UCSD-AML1 (cell line): ENCODE results near the gene HYCC2.
"Not testable (repeated sequence)": the region's sequence is repeated elsewhere in the genome, so short reads cannot be mapped to it uniquely, and the experiment has no call there.

Experiments
- DNase-seq: peaks from one replicate; lab custom pipeline; 2025; ENCODE audit not compliant: unreplicated experiment; lab: John Stamatoyannopoulos, UW

The HYCC2 gene

DNA sequence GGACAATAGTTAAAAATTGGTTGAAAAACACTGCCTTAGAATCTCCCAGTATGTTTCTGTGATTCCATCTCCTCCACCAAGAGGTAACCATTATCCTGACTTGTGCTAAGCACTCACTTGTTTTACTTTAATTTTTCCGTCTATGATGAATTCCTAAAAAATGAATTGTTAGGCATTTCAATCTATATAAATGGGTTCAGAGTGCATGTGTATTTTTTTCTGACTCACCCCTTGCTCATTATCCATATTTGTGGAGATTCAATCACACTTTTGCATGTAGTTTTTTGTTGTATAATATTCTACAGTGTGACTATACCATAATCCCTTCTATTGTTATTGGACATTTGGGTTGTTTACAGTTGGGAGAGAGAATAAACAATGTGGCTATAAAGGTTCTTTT, 1.6 kb upstream of the HYCC2 start:
- no peak for DNase-seq

DNA sequence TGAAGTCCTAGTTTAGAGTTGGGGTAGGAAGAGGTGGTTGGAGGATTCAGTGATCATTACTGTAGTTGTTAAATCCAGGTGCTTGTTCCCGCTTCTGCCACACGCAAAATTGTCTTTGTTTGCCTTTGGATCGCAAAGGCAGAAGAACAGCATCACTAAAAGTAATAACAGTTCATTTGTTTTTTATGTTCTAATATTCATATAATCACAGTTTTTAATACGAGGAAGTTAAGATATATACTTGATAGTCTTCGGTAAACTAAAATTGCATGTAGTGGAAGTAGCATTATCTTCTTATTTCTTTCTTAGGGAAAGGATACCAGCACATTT, 695 bp upstream of the HYCC2 start:
- DNase-seq, result no peak

DNA sequence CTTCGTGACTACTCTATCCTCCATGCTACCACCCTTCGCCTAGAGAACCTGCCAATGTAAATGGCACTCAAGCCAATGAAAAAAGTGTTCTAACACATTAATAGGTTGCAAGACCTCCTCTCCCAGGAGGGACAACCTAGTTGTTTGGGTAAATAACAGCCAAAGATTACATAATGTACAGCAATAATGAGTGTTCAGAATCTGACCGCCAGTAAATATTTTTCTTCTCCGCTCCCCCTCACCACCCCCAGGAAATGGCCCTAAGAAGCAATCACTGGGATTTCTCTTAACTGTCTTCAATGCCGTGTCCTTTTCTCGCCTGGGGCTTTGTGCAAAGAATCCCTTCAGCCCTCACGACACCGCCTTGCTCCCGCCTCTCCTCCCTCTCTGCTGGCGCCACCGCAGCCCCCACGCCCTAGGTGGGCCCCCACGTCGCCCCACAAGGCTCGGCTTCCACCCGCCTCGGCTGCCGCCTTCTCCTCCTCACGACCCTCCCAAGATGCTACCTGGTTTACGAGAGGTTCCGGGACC, 458 bp downstream of the HYCC2 start:
- DNase-seq, result no peak

DNA sequence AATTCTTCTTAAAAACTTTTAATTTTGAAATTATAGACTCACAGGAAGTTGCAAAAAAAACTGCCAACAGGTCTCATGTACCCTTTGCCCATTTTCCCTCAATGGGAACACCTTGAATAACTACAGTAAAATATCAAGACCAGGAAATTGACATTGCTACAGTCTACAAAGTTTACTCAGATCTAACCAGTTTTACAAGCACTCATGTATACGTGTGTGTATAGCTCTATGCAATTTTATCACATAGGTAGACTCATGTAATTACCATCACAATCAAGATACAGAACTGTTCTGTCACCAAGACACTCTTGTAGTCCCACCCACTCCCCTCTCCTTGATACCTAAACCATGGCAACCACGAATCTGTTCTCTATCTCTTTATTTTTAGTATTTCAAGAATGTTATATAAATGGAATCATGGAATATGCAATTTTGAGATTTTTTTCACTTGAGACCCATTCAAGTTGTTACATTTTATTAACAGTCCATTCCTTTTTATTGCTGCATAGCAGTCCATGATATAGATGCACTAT, 6.6 kb downstream of the HYCC2 start:
- DNase-seq, result no peak

DNA sequence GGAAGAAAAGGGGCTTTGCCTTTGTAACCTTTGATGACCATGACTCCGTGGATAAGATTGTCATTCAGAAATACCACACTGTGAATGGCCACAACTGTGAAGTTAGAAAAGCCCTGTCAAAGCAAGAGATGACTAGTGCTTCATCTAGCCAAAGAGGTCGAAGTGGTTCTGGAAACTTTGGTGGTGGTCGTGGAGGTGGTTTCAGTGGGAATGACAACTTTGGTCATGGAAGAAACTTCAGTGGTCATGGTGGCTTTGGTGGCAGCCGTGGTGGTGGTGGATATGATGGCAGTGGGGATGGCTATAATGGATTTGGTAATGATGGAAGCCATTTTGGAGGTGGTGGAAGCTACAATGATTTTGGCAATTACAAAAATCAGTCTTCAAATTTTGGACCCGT, 8.0 kb downstream of the HYCC2 start:
- DNase-seq, result not testable (repeated sequence)

DNA sequence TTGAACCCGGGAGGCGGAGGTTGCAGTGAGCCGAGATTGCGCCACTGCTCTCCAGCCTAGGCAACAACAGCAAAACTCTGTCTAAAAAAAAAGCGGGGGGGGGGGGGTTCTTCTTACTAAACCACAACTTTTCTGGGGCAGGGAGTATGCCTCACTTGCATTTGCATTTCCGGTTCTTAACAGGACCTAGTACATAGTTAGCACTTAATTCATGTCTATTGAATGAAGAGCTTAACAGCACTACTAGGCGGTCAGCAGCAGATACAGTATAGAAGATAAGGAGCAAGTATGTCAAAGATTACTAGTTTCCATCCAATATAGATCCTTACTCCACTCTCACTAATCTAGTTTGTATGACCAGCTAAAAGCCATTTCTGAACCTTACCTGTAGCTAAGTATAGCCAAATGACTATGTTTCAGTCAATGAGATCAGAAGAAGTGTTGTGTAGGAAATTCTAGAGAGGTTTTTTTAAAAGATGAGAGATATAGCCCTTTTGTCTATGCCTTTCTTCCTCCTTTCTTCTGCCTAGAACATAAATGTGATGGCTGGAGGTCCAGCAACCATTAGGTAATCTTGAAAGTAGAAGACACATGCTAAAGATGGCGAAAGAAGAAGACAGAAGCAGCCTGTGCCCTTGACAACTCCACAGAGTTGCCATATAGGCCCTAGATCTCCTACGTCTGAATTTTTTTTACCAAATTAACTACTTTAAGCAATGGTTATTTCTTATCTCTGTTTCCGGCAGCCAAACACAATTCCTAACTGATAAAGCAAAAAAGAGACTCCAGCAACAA, 11.3 kb downstream of the HYCC2 start:
- no peak for DNase-seq

DNA sequence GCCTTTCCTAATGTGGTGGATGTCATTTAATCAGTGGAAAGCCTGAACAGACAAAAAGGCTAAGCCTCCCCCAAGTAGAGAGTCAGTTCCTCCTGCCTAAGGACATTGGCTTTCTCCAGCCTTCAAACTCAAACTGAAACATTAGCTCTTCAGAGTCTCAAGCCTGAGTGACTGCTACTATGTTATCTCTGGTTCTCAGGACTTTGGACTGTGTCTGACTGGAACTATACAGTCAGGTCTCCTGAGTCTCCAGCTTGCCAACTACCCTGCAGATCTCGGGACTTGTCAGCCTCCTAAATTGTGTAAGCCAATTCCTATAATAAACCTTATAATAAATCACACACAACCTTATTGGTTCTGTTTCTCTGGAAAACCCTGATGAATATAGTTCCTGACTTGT, 12.6 kb downstream of the HYCC2 start:
- DNase-seq, result no peak

GRCh38 chr2:201057715-201058248, 13.7 kb downstream of the HYCC2 start:
- no peak for DNase-seq

DNA sequence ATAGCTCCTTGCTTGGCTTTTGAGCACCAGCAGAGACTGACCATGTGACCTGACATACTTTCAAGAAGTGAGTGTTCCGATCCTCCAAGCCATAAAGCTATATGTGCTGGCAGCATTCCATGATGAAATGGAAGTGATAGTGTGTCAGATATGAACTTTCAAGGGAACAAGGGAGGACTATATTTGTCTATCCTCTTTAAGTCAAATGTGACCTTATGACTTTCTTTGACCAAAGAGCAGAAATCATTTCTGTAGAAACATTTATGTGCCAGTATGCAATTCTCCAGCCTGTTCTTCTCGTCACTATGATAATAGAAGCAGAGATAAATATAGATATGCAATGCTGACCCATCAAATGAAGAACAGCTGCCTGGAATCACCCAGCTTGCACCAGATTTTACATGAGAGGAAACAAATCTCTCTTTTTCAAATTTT, 14.4 kb downstream of the HYCC2 start:
- no peak for DNase-seq

GRCh38 chr2:201049455-201049854, 22.0 kb downstream of the HYCC2 start:
- no peak for DNase-seq

DNA sequence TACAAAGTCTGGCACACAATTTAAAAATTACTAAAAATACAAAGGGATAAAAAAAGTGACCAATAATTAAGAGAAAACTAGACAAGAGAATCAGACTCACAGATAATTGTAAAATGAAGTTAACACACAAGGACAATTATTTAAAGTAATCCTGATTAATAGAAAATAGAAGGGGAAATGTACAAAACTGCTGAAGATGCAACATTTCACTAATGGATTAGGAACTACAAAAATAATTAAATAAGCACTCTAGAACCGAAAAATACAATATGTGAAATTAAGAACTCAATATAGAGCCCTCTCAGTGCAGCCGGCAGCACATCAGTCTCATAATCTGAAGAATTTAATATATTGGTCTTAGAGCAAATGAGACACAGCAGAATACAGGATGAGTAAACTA, 24.6 kb downstream of the HYCC2 start:
- DNase-seq, result no peak

GRCh38 chr2:201043050-201043449, 28.4 kb downstream of the HYCC2 start:
- DNase-seq, result not testable (repeated sequence)

GRCh38 chr2:201042451-201042850, 29.0 kb downstream of the HYCC2 start:
- DNase-seq, result not testable (repeated sequence)

DNA sequence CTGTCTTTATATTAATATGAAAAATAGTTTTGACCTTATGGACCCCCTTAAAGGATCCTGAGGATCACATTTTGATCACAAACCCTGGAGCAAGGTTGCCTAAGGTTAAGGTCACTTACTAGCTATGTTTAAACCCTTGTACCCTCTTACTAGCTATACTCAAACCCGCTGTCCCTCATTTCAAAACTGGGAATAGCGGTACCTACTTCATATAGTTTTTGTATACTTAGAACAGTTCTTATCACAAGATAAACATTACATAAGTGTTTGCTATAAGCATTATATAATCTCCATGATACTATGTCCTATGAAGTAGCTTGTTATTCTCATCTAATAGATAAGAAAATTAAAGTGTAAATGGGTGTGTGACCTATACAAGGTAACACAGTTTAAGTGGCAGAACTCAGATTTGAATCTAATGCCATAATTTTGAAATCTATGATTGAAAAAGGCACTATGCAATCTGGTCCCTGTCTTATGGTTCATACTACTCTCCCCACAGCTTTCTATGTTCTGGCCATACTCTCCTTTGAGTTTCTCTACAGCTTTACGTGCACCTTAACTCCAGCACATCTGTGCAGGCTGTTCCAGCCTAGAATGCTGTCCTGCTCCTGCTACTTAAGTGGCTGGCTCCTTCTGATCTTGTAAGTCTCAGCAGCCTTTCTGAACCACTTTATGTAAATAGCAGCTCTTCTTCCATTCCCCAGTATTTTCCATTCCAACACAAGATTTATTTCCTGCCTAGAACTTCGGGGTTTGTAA, 30.4 kb downstream of the HYCC2 start:
- DNase-seq, result no peak

GRCh38 chr2:201038855-201039254, 32.6 kb downstream of the HYCC2 start:
- no peak for DNase-seq

GRCh38 chr2:201038361-201038760, 33.1 kb downstream of the HYCC2 start:
- not testable (repeated sequence) for DNase-seq

GRCh38 chr2:201034355-201034754, 37.1 kb downstream of the HYCC2 start:
- not testable (repeated sequence) for DNase-seq

GRCh38 chr2:201024518-201024917, 47.0 kb downstream of the HYCC2 start:
- no peak for DNase-seq

GRCh38 chr2:201021914-201022313, 49.6 kb downstream of the HYCC2 start:
- no peak for DNase-seq
